ENCODE results near the gene DIABLO.

Gene DIABLO

DNA sequence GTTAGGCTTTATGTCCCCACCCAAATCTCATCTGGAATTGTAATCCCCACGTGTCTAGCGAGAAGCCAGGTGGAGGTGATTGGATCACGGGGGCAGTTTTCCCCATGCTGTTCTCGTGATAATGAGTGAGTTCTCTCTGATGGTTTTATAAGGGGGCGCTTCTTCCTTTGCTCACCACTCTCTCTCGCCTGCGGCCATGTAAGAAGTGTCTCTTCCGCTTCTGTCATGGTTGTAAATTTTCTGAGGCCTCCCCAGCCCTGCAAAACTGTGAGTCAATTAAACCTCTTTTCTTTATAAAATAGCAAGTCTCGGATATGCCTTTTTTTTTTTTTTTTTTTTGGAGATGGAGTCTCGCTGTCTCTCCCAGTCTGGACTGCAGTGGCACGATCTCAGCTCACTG is 65.1 kb downstream of the DIABLO start:
- no peak overlapping the region for H3K27ac Mint-ChIP-seq
- peaks cover 21% of the 10 kb centered on the region for H3K4me1 Mint-ChIP-seq (ENCODE audit: low read depth)
- H3K4me3 Mint-ChIP-seq: no peak overlapping the region
- H3K27me3 Mint-ChIP-seq: no peaks in the 10 kb centered on the region
- no peaks in the 10 kb centered on the region for H3K9me3 Mint-ChIP-seq
- no peaks in the 10 kb centered on the region for H3K36me3 Mint-ChIP-seq (ENCODE audit: low read depth)

DNA sequence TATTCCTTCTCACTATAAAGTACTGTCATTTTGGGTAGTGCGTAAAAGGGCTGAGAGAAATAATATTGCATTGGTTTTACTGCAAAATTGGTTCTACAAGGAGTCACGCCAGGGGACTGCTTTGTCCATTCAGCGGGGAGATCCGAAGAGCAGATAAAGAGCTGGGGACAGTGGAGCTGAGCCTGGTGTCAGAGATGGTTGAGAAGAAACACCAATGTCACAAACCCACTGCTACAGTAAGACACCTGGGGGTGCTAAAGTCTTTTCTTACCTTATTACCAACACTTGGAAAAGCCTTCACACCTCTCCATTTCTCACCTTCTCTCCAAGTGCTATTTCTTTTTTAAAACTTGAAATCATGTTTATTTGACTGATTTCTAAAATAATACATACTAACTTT is 66.0 kb downstream of the DIABLO start:
- no peak overlapping the region for H3K4me3 Mint-ChIP-seq
- H3K36me3 Mint-ChIP-seq (ENCODE audit: low read depth): no peaks in the 10 kb centered on the region
- no peaks in the 10 kb centered on the region for H3K9me3 Mint-ChIP-seq
- H3K27me3 Mint-ChIP-seq: no peaks in the 10 kb centered on the region
- H3K4me1 Mint-ChIP-seq (ENCODE audit: low read depth): peaks cover 18% of the 10 kb centered on the region
- H3K27ac Mint-ChIP-seq: no peak overlapping the region

DNA sequence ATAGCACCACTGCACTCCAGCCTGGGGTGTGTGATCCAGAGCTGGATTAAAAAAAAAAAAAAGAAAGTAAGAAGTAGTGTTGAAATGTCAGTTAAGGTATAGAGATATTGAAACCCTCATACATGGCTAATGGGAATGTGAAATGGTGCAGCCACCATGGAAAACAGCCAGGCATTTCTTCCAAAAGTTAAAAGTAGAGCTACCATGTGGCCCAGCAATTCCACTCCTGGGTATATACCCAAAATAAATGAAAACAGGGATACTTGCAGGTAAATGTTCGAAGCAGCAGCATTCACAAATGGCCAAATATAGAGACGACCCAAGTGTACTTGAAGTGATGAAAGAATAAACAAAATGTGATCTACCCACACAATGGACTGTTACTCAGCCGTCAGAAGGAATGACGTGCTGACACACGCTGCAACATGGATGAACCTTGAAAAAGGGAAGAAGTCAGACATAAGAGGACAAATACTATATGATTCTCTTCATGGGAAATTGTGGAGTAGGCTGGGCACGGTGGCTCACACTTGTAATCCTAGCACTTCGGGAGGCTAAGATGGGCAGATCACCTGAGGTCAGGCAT is 67.1 kb downstream of the DIABLO start:
- Mint-ChIP-seq H3K9me3 (no peaks in the 10 kb centered on the region), H3K36me3 (ENCODE audit: low read depth) (no peaks in the 10 kb centered on the region), H3K4me3 (no peak overlapping the region), H3K27me3 (no peaks in the 10 kb centered on the region), H3K4me1 (ENCODE audit: low read depth) (peaks cover 17% of the 10 kb centered on the region), H3K27ac (no peak overlapping the region)

All from stimulated activated naive CD8-positive, alpha-beta T cell treated with anti-CD3 and anti-CD28 coated beads, Interleukin-15, Interleukin-2, amounts not matched to agents 100 ng/mL and 50 ng/mL, for 24 hours (primary cell).